Fibroblast of lung (primary cell): ENCODE data around the gene PRAMEF1.

Source experiments
- EZH2 ChIP-seq: IDR thresholded peaks from 2 replicates; pipeline ENCODE4 v1.5.1; 2012; ENCODE audit warnings: low read length, control low read depth, mild to moderate bottlenecking; ENCODE audit errors: missing control alignments
- TF ChIP-seq, protein P1 (sequence below), 2 donors: IDR thresholded peaks in 1 of 2; conservative IDR thresholded peaks in 1 of 2; 1 replicate in 1 of 2; 2 replicates in 1 of 2; pipeline ENCODE4 v1.5.1; 2011 to 2012; ENCODE audit warnings: low read length in 2 of 2, control low read depth in 1 of 2, inconsistent platforms in 1 of 2, low read depth in 1 of 2, mild to moderate bottlenecking in 1 of 2

DNA sequence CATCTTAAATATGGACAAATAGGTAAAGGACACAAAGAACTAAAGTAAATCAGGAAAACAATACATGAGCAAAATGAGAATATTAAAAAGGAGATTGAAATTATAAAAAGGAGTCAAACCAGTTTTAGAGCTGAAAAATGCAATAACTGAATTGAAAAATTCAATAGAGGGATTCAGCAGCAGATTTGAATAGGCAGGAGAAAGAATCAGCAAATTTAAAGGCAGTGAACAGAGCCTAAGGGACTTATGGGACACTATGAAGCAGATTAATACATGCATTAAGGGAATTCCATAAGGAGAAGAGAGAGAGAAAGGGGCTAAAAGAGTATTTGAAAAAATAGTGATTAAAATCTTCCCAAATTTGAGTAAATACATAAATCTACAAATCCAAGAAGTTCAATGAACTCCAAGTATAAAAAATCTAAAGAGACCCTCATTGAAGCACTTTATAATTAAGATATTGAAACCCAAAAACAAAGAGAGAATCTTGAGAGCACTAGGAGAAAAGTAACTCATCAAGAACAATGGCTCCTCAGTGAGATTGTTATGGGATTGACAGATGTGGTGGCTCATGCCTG lies 42.3 kb upstream of the PRAMEF1 start:
- TF ChIP-seq, protein P1, sequence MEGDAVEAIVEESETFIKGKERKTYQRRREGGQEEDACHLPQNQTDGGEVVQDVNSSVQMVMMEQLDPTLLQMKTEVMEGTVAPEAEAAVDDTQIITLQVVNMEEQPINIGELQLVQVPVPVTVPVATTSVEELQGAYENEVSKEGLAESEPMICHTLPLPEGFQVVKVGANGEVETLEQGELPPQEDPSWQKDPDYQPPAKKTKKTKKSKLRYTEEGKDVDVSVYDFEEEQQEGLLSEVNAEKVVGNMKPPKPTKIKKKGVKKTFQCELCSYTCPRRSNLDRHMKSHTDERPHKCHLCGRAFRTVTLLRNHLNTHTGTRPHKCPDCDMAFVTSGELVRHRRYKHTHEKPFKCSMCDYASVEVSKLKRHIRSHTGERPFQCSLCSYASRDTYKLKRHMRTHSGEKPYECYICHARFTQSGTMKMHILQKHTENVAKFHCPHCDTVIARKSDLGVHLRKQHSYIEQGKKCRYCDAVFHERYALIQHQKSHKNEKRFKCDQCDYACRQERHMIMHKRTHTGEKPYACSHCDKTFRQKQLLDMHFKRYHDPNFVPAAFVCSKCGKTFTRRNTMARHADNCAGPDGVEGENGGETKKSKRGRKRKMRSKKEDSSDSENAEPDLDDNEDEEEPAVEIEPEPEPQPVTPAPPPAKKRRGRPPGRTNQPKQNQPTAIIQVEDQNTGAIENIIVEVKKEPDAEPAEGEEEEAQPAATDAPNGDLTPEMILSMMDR (conservative IDR thresholded peaks at IDR 0.05 in 1 of 2, IDR thresholded peaks at IDR 0.05 in 1 of 2; ENCODE audit: low read depth in 1 of 2, low read length in 2 of 2), result no peak
- TF ChIP-seq EZH2, result no peak
